Left renal cortex interstitium (tissue), 4 donors: ENCODE results near the gene THPO. TPM values are rescaled to one million over a fixed set of nuclear protein-coding genes. Genes with fewer than 3 reads are reported as not detected.
A peak's percentile ranks its signal among the peaks of the same experiment; 100 is the strongest.

Source experiments
- DNase-seq, 4 donors: peaks; one replicate each; pipeline ENCODE4 v3.0.0-alpha.2; 2013; ENCODE audit warnings: low read depth in 4 of 4, low spot score in 2 of 4, missing footprints in 1 of 4
- polyA plus RNA-seq, 4 donors: library from polyadenylated mRNA; unstranded; fragments of 120-200 nt; gene quantifications; one replicate each; pipeline ENCODE4 v1.2.1, GENCODE V29; 2013; ENCODE audit not compliant: insufficient read length in 4 of 4

THPO gene
- polyA plus RNA-seq, 4 donors: 2.0 to 2.7 (median 2.5) TPM

- peak in 2 of 4 donors; percentile 70 to 74 for DNase-seq
These were observed 42.1 kb downstream of the THPO start for GRCh38 chr3:184335661-184336546.

- DNase-seq: no peak
These were observed 42.7 kb downstream of the THPO start for GRCh38 chr3:184335291-184335660.

- DNase-seq: no peak
These were observed 43.4 kb downstream of the THPO start for GRCh38 chr3:184334470-184335158.

- DNase-seq: no peak
These were observed 44.3 kb downstream of the THPO start for GRCh38 chr3:184333700-184334099.

- DNase-seq: no peak
These were observed 44.8 kb downstream of the THPO start for GRCh38 chr3:184333190-184333589.

- DNase-seq: no peak
These were observed 45.5 kb downstream of the THPO start for GRCh38 chr3:184332370-184333090.

- DNase-seq: no peak
These were observed 49.5 kb downstream of the THPO start for GRCh38 chr3:184328516-184328915.

- DNase-seq: no peak
These were observed 50.8 kb downstream of the THPO start for GRCh38 chr3:184327171-184327570.

GRCh38 chr3:184325715-184326369, 52.2 kb downstream of the THPO start:
- no peak for DNase-seq

- DNase-seq: no peak
These were observed 52.7 kb downstream of the THPO start for GRCh38 chr3:184325269-184325668.

- DNase-seq: no peak
These were observed 54.3 kb downstream of the THPO start for GRCh38 chr3:184323696-184324095.

- DNase-seq: no peak
These were observed 55.1 kb downstream of the THPO start for GRCh38 chr3:184322731-184323487.

Other genes with a start within 250 kb of the THPO start
- 10 to 100 TPM; 42.7 to 57.6 (median 52.9) TPM for gene EIF2B5, start 242.8 kb downstream of the THPO start, polyA plus RNA-seq
- gene DVL3, start 222.8 kb downstream of the THPO start, polyA plus RNA-seq: 100 to 1,000 TPM in 1 of 4 donors, 10 to 100 TPM in 3; 61.3 to 108 (median 82.1) TPM
- gene AP2M1, start 203.4 kb downstream of the THPO start, polyA plus RNA-seq: 100 to 1,000 TPM; 337 to 397 (median 345) TPM
- gene ABCF3, start 192.0 kb downstream of the THPO start, polyA plus RNA-seq: 10 to 100 TPM; 52.0 to 70.9 (median 65.5) TPM
- 1 to 10 TPM; 1.8 to 2.8 (median 2.2) TPM for gene VWA5B2, start 148.6 kb downstream of the THPO start, polyA plus RNA-seq
- gene ALG3, start 129.2 kb downstream of the THPO start, polyA plus RNA-seq: 10 to 100 TPM; 29.1 to 40.4 (median 34.3) TPM
- gene EEF1AKMT4, start 128.5 kb downstream of the THPO start, polyA plus RNA-seq: 1 to 10 TPM; 2.3 to 3.8 (median 2.8) TPM
- gene CAMK2N2, start 116.7 kb downstream of the THPO start, polyA plus RNA-seq: under 1 TPM; 0.13 to 0.36 (median 0.22) TPM
- under 1 TPM in 2 of 4 donors, not detected in 2; 0.08 to 0.14 TPM for gene ECE2, start 102.2 kb downstream of the THPO start, polyA plus RNA-seq
- gene PSMD2, start 79.0 kb downstream of the THPO start, polyA plus RNA-seq: 100 to 1,000 TPM; 211 to 228 (median 220) TPM
- gene EIF4G1, start 63.6 kb downstream of the THPO start, polyA plus RNA-seq: 100 to 1,000 TPM; 161 to 227 (median 197) TPM
- 10 to 100 TPM in 3 of 4 donors, 1 to 10 TPM in 1; 9.7 to 15.8 (median 13.0) TPM for gene FAM131A, start 40.6 kb downstream of the THPO start, polyA plus RNA-seq
- 10 to 100 TPM; 10.2 to 16.3 (median 13.3) TPM for gene CLCN2, start 16.6 kb downstream of the THPO start, polyA plus RNA-seq
- gene POLR2H, start 16.5 kb downstream of the THPO start, polyA plus RNA-seq: 100 to 1,000 TPM in 2 of 4 donors, 10 to 100 TPM in 2; 81.9 to 120 (median 101) TPM
- gene CHRD, start 1.8 kb upstream of the THPO start, polyA plus RNA-seq: 10 to 100 TPM; 12.8 to 17.3 (median 14.1) TPM
- gene EPHB3, start 183.6 kb upstream of the THPO start, polyA plus RNA-seq: 10 to 100 TPM; 25.5 to 32.1 (median 28.7) TPM